Kidney capillary endothelial cell (primary cell): Measurements from ENCODE around the gene GABRA5.
A peak's percentile ranks its signal among the peaks of the same experiment; 100 is the strongest.
"Not testable (repeated sequence)": the region's sequence is repeated elsewhere in the genome, so short reads cannot be mapped to it uniquely, and the experiment has no call there.

Experiments
- DNase-seq: peaks from one replicate; pipeline ENCODE4 v3.0.0-alpha.2; 2018; ENCODE audit warnings: low spot score

Gene GABRA5

GRCh38 chr15:26877831-26878230 is 11.0 kb downstream of the GABRA5 start:
- no peak for DNase-seq

- no peak for DNase-seq
These were observed 12.8 kb downstream of the GABRA5 start for GRCh38 chr15:26879706-26880105.

- DNase-seq, result no peak
These were observed 15.2 kb downstream of the GABRA5 start for GRCh38 chr15:26882112-26882511.

- DNase-seq, result no peak
These were observed 15.9 kb downstream of the GABRA5 start for GRCh38 chr15:26882616-26883365.

- no peak for DNase-seq
These were observed 16.6 kb downstream of the GABRA5 start for GRCh38 chr15:26883466-26883865.

- DNase-seq, result no peak
These were observed 19.7 kb downstream of the GABRA5 start for GRCh38 chr15:26886566-26886965.

GRCh38 chr15:26887926-26888666 is 21.2 kb downstream of the GABRA5 start:
- no peak for DNase-seq

- no peak for DNase-seq
These were observed 21.9 kb downstream of the GABRA5 start for GRCh38 chr15:26888761-26889160.

- peak; percentile 60 for DNase-seq
These were observed 22.5 kb downstream of the GABRA5 start for GRCh38 chr15:26889298-26889898.

- DNase-seq, result no peak
These were observed 23.6 kb downstream of the GABRA5 start for GRCh38 chr15:26890451-26890850.

- DNase-seq, result no peak
These were observed 24.1 kb downstream of the GABRA5 start for GRCh38 chr15:26890988-26891387.

- peak; percentile 63 for DNase-seq
These were observed 24.8 kb downstream of the GABRA5 start for GRCh38 chr15:26891448-26892181.

GRCh38 chr15:26892182-26892518 is 25.3 kb downstream of the GABRA5 start:
- no peak for DNase-seq

- no peak for DNase-seq
These were observed 25.8 kb downstream of the GABRA5 start for GRCh38 chr15:26892678-26893077.

GRCh38 chr15:26893351-26894065 is 26.6 kb downstream of the GABRA5 start:
- no peak for DNase-seq

- DNase-seq, result no peak
These were observed 27.3 kb downstream of the GABRA5 start for GRCh38 chr15:26894181-26894580.

GRCh38 chr15:26895346-26895745 is 28.5 kb downstream of the GABRA5 start:
- not testable (repeated sequence) for DNase-seq

- DNase-seq, result no peak
These were observed 32.8 kb downstream of the GABRA5 start for GRCh38 chr15:26899658-26900057.

GRCh38 chr15:26901041-26901440 is 34.2 kb downstream of the GABRA5 start:
- DNase-seq, result no peak

GRCh38 chr15:26910715-26911114 is 43.9 kb downstream of the GABRA5 start:
- DNase-seq, result no peak

GRCh38 chr15:26921433-26921832 is 54.6 kb downstream of the GABRA5 start:
- DNase-seq, result no peak

- DNase-seq, result no peak
These were observed 59.2 kb downstream of the GABRA5 start for GRCh38 chr15:26926081-26926480.
